ENCODE measurements around the gene TTC9B.

The TTC9B gene

DNA sequence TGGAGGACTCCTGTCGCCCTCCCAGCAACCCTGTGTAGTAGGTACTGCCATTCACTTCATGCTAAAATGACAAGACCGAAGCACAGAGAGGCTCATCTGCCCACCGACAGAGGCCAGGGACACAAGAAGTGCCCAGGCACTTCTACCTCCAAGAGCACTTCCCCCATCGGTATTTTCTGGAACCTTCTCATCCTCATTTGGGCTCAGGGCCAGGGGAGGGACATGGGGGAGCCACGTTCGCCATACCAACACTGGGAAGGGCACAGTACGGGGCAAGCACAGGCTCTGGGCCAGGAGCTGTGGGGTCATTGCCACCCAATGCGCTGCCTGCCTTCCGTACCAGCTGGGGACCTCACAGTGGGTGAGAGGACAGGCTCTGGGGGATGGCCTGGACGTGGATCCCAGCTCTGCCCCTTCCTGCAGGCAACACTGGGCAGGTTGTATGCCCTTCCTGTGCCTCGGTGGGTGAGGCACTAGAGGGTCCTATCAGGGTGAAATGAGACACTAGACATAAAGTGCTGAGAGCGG lies 29.6 kb upstream of the TTC9B start:
- DNase-seq: no peak

DNA sequence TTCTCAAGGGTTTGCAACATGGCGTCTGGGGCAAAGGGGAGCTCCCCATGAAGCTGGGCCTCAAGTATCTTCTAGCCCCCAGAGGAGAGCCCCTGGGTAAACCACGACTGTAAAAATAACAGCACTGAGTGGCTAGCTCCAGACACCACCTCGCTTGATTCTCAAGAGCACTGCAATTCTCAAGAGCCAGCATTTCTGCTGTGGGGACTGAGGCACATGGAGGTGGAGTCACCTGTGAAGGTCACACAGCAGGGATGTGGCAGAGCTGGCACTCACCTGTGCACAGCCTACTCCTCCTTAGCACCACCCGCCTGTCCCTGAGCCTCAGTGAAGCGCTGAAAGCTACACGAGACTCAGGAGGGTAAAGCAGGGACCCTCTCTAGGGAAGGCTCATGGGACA lies 29.0 kb upstream of the TTC9B start:
- no peak for DNase-seq

DNA sequence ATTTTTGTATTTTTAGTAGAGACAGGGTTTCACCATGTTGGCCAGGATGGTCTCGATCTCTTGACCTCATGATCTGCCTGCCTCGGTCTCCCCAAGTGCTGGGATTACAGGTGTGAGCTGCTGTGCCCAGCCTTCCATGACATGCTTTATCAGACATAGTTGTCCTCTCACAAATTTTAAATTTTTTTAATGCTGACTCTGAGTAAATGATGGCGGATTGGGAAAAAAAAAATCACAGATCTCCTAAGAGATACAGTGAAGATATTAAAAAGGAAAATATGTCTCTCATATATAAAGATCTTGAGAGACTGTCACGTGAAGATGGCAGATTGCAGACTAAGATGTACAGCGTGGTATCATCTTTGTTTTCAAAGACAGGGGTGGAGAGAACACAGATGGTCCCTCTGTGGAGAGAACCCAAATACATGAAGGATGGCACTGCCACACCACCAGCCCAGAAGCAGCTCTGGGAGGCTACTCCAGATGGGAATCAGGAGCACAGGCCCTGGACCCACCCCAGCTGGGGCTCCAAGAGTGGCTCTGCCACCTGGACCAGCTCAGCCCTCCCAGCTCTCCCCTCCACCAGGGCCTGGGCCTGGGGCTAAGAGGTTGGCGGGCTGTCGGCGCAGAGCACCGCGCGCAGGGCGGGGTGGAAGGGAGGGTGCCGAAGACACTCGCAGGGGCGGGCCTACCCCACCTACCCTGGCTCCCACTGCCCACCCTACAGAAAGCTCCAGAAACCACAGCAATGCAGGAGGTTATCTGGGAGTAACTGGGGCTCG lies 28.3 kb upstream of the TTC9B start:
- no peak for DNase-seq

DNA sequence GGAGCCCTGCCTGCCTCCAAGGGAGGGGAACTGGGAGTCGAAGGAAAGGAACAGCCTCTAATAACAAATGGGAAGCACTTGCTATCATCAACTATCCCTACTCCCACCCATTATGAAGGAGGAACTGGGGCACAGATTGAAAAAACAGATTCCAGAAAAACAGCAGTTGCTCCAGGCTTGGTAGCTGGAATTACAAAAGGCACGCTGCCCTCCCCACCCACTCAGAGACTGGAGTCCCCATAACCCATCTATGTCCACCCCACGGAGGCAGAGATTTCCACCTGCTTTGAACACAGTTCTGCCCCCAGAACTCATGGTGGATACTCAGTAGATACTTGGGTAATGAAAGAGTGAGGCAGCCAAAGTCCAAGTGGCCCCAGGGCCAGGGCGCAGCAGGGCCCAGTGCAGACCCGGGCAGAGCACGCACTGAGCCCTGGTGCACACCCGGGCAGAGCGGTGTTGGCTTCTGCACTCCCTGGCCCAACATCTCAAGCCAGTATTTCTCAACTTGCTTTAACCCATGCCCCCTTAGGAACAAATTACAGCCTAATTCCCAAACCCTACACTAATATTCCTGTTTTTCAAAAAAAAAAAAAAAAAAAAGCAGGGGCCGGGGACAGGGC lies 27.4 kb upstream of the TTC9B start:
- DNase-seq: no peak

DNA sequence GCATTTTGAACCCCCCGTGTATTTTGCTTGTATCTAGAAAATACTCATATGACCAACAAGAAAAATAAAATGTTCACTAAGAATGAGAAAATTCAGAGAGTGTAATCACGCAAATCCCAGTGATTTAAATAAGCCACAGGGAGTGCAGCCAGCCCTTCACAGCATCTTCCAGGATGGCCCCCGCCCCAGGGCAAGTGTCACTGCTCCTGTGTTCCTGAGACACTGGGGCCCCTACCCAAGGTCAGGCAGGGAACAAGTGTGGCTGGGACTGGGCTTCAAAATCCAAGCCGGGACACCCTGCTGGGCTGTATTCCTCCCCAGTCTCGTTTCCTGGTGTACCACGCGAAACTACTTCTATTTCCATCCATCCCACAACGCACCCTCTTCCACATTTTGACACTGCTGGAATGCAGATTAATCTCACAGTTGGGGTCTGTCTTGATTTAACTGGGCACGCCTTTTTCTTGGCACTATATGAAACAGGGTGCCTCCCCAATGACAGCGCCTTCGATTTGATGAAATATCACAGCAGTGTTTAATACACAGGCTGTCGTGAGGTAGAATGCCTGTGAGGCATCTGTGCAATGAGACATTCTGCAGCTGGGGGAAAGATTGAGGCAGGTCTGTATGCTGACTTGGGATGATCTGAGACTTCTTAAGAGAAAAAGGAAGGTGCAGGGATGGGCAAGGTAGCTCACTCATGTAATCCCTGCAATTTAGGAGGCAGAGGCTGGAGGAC lies 26.6 kb upstream of the TTC9B start:
- no peak for DNase-seq

DNA sequence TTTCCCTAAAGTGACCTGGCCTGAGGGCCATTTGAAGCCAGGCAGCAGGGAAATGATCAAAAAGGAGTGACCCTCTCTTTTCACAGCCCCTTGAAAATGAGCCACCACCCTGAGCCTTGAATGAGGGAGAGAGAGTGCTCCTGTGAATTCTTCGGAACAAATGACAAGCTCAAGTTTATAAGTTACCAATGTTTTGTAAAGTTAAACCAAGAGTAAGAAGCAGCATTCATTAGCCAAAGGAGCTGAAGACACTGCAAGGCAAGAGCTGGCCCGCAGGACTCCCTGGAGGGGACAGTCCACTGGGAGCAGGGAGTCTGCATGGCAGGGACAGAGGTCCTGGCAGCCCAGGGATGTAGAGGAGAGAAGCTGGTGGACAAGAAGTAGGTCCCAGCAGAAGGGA lies 25.0 kb upstream of the TTC9B start:
- DNase-seq: no peak

DNA sequence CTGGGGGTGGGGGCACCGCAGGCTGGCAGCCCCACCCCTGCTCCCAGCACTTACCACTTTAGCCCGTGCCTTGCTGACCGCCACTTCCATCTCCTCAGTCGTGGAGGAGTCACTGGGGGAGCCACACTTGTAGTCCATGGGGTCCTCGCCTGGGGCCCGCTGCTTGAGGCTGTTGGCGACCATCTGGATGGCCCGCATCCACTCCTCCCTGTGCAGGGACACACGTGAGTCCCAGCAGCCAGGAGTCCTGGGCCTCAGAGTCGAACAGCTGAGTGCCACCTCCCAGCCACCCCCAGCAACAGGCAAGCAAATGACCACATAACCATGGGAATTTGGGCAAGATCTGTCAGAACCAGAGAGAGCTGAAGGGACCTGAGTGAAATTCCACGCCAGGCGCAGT lies 24.3 kb upstream of the TTC9B start:
- no peak for DNase-seq

DNA sequence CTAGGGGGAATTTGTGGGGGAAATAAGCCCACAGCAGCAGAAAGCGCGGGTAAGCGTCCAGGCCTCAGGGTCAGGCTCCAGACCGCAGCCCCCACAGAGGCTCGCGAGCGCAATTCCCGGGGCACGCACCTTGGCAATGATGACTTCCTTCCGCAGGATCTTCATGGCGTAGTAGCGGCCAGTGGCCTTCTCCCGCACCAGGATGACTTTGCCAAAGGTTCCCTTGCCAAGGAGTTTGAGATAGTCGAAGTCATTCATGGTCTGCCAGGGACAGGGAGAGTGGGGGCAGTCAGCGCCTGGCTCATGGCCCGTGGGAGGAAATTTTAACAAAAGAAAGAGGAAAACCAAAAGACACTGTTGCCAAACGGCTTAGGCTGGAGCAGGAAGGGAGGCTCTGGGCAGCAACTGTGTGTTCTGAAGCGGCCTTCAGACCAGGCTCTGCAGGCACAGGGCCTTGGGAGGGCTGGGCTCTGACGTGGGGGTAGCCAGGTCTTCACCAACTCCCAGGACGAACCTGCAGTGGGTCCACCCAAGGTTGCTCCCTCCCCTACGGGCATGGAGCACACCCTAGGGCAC lies 23.7 kb upstream of the TTC9B start:
- DNase-seq: no peak

DNA sequence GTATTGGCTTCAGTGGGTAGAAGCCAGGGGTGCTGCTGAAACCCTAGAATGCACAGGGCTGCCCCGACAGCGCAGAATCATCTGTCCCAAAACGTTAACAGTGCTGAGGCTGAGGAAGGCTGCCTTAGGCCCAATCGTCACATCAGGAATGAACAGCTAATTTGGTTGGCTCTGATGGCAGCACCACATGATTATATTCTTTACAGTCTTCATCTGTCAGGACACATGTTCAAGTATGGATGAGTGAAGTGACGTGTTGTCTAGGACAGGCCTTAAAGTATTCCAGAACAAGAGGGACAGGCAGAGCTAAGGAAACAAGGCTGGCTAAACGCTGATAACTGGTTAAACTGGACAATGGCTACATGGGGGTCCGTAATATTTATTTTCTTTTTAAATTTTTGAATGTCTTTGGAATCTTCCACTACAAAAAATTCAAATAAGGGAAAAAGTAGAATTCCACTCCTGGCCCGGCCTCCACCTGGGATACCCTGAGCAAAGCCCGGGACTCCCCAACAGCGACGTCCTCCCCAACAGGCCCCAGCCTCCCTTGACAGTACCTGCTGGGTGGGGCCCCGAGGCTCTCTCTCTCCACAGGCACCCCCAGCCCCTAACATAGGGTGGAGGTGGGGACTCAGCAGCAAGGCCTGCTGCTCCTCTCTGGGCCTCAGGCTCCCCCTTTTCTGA lies 23.1 kb upstream of the TTC9B start:
- DNase-seq: no peak

DNA sequence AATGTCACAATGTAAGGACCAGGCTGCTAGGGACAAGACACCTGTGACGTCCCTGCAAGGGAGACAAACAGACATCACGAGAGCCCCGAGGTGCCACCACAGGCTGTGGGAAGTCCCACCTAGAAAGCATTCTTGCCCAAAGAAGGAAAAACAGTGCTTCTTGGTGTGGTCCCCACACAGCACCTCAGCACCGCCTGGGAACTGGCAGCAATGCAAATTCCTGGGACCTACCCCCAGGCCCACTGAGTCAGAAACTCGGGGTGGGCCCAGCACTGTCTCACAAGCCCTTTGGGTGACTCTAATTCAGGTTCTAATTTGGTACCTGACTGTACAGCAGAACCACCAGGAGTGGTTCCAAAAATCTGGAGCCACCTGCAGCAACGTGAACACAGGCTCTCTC lies 22.1 kb upstream of the TTC9B start:
- DNase-seq: no peak

DNA sequence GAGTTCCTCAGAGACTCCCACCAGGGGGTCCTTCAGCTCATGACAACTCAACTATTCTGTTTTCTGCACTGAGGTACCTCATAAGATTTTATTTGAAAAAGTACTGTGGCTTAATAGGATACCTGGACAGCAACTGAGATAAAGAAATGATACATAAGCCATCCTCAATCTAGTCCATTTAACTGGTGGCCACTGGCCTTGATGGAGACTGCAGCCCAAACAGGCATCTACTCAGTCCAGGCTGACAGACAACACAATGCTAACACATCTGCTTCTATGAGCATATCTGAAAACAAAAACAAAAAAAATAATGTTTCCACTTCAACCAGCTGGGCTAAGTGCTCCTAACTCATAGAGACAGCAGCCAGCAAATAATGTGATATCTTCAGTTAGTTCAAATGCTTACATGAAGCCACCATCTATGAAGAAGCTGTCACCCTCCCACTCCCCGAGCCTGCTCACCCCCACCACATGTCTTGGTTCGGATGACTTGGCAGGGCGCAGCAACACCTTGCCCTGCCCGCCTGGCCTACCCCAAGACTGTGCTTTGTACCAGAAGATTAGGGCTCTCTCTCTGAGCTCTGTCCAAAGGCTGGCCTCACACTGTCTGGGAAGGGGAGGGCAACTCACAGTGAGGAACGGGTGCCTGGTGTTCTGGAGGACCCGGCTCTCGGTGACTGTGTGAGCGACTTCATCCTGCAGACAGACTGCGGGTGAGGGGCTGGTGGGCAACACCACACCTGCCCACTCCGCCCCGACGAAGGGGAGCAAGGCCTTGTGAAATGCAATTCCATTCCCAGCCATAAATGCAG lies 21.4 kb upstream of the TTC9B start:
- DNase-seq: no peak

DNA sequence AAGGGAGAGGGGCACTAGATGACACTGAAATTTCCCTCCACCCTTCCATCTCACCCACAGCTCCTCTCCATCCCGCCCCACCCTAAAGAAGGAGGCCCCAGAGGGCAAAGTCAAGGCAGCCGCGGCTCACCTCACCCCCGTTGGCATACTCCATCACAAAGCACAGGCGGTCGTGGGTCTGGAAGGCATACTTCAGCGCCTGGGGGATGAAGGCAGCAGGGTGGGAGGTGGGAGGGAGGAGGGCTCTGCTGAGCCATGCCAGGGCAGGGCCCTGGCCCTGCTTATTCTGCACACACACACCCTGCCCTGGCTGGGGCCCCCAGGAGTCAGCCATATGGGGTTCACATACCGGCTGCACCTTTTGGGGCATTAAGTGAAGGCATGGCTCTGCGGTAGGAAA lies 20.6 kb upstream of the TTC9B start:
- DNase-seq: no peak

DNA sequence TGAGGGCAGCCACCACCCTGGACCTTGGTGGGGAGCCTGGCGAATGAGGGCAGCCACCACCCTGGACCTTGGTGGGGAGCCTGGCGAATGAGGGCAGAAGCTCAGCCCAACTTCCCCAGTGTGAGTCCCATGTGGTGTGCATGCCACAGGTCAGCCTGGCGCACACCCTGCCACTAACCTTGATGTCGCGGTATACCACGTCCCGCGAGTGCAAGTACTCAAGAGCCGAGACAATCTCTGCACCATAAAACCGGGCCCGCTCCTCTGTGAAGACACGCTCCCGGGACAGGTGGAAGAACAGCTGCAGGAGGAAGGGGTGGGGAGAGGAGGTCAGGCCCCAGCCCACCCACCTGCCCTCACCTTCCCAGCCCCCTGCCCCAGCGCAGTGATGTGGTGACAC lies 19.6 kb upstream of the TTC9B start:
- DNase-seq: no peak

DNA sequence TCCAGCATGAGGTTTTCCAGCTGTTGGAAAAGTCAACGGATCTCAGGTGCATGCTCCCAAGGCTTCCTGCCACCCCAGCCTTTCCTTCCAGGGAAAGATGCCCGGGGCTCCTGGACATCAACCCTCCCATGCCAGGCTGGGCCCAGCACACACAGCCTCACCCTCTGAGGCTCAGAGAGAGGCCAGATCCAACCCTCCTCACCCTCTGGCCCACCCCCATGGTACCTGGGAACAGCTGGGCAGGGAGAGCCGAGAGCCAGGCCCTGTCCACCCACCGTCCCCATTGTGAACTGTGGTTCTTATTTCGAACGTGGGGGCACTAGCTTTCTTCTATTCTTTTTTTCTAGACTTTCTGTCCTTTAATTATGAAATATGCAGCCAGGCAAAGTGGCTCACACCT lies 18.2 kb upstream of the TTC9B start:
- DNase-seq: no peak

DNA sequence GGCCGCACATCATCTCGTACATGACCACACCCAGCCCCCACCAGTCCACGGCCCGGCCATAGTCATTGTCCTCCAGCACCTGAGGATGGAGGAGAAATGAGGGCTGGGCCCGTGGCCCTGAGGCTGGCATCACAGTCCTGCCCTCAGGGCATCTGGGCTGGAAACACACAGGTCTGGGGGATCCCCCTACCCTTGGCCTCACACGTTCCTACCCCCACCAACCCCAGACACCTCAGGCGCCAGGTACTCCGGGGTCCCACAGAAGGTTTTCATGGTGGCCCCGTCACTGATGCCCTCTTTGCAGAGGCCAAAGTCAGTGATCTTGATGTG lies 17.8 kb upstream of the TTC9B start:
- DNase-seq: no peak

DNA sequence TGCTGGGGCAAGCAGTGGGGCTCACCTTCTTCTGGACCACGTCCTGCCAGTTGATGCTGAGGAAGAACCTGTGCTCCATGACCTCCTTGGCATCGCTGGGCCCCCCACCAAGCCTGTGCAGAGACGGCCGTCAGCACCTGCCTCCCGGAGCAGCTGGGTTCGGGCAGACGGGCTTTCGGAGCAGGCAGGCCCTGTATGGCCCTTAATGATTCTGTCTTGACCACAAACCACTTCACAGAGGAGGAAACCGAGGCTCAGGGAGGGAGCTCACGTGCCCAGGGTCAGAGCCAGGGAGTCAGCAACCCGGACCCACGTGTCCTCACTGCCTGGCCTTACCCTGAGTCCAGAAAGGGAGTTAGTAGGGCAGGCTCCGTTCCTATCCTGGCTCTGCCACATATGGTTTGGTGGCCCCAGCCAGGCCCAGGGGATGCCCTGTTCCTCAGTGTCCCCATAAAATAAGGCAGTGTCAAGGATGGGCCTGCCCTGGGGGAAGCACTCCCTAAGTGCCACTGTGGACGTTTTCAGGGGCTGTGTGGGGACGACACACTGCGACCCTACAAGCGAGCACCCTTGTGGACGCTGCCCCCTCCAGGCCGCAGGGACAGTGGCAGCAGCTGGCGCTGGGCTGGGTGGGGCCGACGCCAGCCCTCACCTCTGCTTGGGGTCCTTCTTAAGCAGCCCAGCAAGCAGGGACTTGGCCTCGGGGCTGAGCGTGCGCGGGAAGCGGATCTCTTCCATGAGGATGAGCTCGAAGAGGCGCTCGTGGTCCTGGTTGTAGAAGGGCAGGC lies 17.2 kb upstream of the TTC9B start:
- DNase-seq: no peak

DNA sequence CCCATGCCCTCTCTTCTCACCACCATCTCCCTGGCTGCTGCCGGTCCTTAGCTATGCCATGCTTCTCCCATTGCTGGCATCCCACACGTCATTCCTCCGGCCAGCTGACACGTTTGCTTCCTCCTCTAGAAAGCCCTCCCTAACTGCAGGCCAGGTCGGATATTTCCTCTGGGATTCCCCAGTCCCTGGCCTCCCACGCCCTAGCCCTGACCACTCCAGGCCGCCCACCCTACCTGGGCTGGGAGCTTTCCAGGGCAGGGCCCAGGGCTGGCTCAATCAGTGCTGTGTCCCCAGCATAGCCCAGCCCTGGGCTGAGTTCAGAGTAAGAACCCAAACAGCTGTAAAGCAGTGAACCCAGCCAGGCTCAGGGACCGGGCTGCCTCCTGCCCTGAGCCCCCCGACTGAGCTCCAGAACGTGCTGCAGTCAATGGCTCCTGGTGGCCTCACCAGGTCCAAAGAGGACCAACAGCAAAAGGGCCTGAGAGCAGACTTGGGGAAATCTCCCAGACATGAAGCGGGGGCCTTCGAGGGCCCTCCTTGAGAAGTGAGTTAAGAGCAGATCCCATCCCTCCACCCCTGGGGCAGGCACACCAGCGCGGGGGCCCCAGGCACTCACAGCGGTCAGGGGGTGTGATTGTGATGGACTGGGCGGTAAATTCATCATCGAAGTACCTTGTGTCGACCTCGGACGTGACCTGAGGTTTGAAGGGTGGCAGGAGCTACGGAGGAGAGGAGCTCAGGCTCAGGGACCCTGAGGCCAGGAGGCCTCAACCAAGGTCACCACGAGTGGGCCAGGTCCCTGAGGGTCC lies 16.4 kb upstream of the TTC9B start:
- no peak for DNase-seq

DNA sequence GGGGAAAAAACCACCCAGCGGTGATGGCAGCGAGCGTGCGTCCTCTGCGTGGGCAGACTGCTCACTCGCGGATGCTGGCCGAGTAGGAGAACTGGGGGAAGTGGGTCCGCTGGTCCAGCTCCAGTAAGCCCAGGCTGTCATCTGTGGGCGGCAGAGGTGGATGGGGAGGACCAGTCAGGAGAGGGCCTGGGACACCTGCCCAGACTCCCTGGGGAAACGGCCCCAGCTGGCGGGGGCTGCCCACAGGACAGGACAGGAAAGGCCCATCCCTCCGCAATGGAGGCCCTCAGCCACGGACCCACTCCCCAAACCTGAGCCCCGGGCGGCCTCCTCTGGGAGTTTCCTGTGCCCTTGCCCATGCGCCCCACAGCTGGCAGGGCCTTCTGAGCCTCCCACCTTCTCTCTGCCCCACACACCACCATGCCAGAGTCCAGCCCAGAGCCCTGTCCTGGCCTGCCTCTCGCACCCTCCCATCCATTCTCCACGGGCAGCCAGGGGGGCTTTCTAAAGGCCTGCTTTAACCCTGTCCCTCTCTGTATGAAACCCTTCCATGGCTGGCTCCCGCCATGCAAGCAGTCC lies 15.7 kb upstream of the TTC9B start:
- DNase-seq: no peak

DNA sequence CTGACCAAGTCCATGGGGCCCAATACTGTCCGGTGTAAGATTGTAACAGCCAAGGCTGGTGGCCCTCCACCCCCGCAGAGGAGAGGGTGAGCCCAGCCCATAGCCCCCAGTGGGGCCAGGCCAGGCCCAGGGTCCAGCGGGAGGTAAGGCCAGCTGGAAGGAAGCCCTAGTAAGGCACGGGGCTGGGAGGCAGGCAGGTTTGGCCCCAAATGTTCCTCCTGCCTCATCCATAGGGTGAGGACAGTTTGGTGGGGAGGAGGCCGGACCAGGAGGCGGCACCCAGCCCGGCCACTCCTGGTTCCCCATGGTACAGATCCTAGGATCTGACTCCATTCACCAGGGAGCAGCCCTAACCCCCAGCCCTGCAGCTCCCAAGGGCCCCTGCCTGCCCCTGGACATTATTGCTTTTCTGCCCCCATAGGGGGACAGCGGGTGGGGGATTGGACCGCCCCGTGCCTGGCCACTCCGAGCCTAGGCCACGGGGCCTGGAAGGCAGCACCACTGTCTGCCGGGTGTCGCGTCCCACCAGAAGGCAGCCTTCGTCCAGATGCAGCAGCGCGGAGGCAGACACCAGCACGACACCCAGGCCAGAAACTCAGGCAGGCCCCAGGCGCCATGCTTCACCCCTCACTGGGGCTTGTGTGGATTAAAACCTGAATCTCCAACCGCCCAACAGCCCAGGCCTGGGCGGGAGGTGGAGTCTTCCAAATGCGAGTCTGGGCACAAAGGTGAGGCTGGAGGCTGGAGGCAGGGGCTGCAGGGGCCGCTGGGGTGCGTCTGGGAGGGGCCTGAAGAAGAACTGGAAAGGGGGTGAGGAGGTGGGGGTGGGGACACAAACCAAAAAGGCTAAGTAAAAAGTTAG lies 15.0 kb upstream of the TTC9B start:
- no peak for DNase-seq

All from bone marrow (tissue), 2 donors.